ENCODE data around the gene LRRC8E.

- no peak for TF ChIP-seq CTCF (IDR thresholded peaks at IDR 0.05; ENCODE audit: low read depth, low read length, missing input control)
- no peak for TF ChIP-seq MAX (IDR thresholded peaks at IDR 0.05)
- TF ChIP-seq EGR1 (IDR thresholded peaks at IDR 0.05; ENCODE audit: low read depth in 2 of 2), result no peak
- no peak for TF ChIP-seq YY1 (IDR thresholded peaks at IDR 0.05)
- TF ChIP-seq JUND (IDR thresholded peaks at IDR 0.05), result no peak
- TF ChIP-seq SP1 (IDR thresholded peaks at IDR 0.05), result no peak
- no peak for TF ChIP-seq REST (IDR thresholded peaks at IDR 0.05)
Observed at GRCh38 chr19:7846155-7846646, 42.1 kb upstream of the LRRC8E start.
